ENCODE data around the gene ACIN1. TPM values are rescaled to one million over a fixed set of nuclear protein-coding genes. Genes with fewer than 3 reads are reported as not detected.

ACIN1 gene
- total and polyA plus RNA-seq, 2 of the 13 experiments (the other 11 are each of a cell fraction or from before 2014, with no cell fraction given): 165 to 183 TPM

- TF ChIP-seq BCL3 (CRISPR knock-in tag; IDR thresholded peaks at IDR 0.05) (peak; percentile 72; the same call in 1 of the 2 replicates), MLLT10 (CRISPR knock-in tag; IDR thresholded peaks at IDR 0.05) (no peak), ZBTB1 (CRISPR knock-in tag; IDR thresholded peaks at IDR 0.05; ENCODE audit: borderline replicate concordance) (0 out of 2 replicates have a peak, but pooled peaks have one; percentile 18), TEAD2 (CRISPR knock-in tag; IDR thresholded peaks at IDR 0.05) (0 out of 2 replicates have a peak, but pooled peaks have one; percentile 11), ZNF780A (CRISPR knock-in tag; IDR thresholded peaks at IDR 0.05) (no peak), MAX (IDR thresholded peaks at IDR 0.05) (0 out of 2 replicates have a peak, but pooled peaks have one; percentile 3), ZNF263 (CRISPR knock-in tag; IDR thresholded peaks at IDR 0.05) (peak; percentile 73), ZNF431 (CRISPR knock-in tag; IDR thresholded peaks at IDR 0.05; ENCODE audit: borderline replicate concordance, low read depth) (0 out of 2 replicates have a peak, but pooled peaks have one; percentile 26), RXRA (CRISPR knock-in tag; IDR thresholded peaks at IDR 0.05) (0 out of 2 replicates have a peak, but pooled peaks have one; percentile 26), HNRNPLL (IDR thresholded peaks at IDR 0.05; ENCODE audit: low read depth, low read length, poor library complexity, severe bottlenecking) (peak; percentile 54), BRF2 (CRISPR knock-in tag; IDR thresholded peaks at IDR 0.05) (no peak), ZFY (CRISPR knock-in tag; IDR thresholded peaks at IDR 0.05) (peak; percentile 45; the same call in 1 of the 2 replicates), SUZ12 (IDR thresholded peaks at IDR 0.05; ENCODE audit: low read depth, low read length) (no peak), RCOR2 (CRISPR knock-in tag; IDR thresholded peaks at IDR 0.05) (no peak), ZNF12 (CRISPR knock-in tag; IDR thresholded peaks at IDR 0.05) (no peak), CTCF (CRISPR knock-in tag; IDR thresholded peaks at IDR 0.05) (0 out of 2 replicates have a peak, but pooled peaks have one; percentile 13), ZNF687 (CRISPR knock-in tag; IDR thresholded peaks at IDR 0.05) (peak; percentile 66), ZNF598 (CRISPR knock-in tag; IDR thresholded peaks at IDR 0.05; ENCODE audit: borderline replicate concordance) (peak; percentile 62; the same call in 1 of the 2 replicates), BRD4 (CRISPR knock-in tag; IDR thresholded peaks at IDR 0.05) (0 out of 2 replicates have a peak, but pooled peaks have one; percentile 60)
These were observed 23.8 kb upstream of the ACIN1 start, which contains the start of gene CEBPE (continued) for GRCh38 chr14:23118506-23119362.

Measured in HepG2 (cell line).